Adipose tissue (tissue), 3 donors: ENCODE data around the gene DEPDC5. TPM values are rescaled to one million over a fixed set of nuclear protein-coding genes. Genes with fewer than 3 reads are reported as not detected.
"Not testable (repeated sequence)": the region's sequence is repeated elsewhere in the genome, so short reads cannot be mapped to it uniquely, and the experiment has no call there.

Experiments
- H3K27ac ChIP-seq: one replicate; pipeline ENCODE4 v1.5.1; 2013; ENCODE audit warnings: low read depth, low read length
- WGBS, 3 donors: extraction: QIAGEN DNeasy Blood & Tissue Kit; methylation state at CpG; one replicate each; pipeline ENCODE4 v1.1.7; 2013; 5-methylcytosine and 5-hydroxymethylcytosine counted together
- polyA plus RNA-seq, 3 donors: library from polyadenylated mRNA; stranded (reverse); fragments of 200-250 nt; gene quantifications; one replicate each; pipeline ENCODE4 v1.2.3, GENCODE V29; 2013
- donor health status: healthy with polysubstance abuse.
- donor health status: Bipolar disorder and iron deficiency.
- donor health status: healthy.

The DEPDC5 gene
- polyA plus RNA-seq, 3 donors = 3.5 to 14.4 (median 4.0) TPM

DNA sequence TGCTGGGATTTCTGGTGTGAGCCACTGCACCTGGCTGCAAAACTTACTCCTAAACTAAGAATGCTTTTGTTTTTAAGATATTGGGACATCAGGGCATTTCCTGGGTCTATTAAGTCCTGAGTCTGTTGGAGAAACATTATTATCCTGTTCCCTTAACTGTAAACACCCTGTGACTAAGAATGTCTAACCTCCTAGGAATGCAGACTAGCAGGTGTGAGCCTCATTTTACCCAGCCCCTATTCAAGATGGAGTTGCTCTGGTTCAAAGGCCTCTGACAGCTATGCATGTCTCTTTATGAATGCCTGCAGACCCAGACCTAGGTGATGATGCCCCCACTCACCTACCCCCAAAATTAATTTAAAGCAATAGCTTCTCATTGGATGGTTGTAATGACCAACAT lies 46.2 kb downstream of the DEPDC5 start:
- no peak overlapping the region for H3K27ac ChIP-seq

DNA sequence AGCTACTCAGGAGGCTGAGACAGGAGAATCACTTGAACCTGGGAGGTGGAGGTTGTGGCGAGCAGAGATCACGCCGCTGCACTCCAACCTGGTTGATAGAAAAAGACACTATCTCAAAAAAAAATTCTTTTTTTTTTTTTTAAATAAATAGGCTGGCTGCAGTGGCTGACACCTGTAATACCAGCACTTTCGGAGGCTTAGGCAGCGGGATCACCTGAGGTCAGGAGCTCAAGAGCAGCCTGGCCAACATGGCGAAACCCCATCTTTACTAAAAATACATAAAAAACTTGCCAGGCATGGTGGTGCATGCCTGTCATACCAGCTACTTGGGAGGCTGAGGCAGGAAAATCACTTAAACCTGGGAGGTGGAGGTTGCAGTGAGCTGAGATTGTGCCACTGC lies 47.0 kb downstream of the DEPDC5 start:
- 96 to 100% (median 99%) methylated on average over 6 of the region's 6 CpGs for WGBS, 3 donors
- H3K27ac ChIP-seq = not testable (repeated sequence)

DNA sequence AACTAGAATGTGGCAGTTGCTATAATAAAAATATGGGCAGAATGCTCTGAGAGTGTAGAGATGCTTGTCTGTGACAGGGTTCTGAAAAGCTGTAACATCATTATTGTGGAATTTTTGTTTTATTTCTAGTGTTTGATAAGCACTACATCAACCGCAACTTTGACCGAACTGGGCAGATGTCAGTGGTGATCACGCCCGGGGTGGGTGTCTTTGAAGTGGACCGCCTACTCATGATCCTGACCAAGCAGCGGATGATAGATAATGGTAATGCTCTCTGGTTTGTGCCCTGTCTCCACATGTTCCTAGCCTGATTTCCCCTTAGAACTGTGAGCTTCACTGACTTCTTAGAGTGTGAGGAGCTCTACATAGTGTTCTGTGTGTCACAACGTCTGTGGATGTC lies 48.8 kb downstream of the DEPDC5 start:
- H3K27ac ChIP-seq = no peak overlapping the region
- WGBS, 3 donors = 93 to 98% (median 95%) methylated on average over 7 of the region's 7 CpGs

DNA sequence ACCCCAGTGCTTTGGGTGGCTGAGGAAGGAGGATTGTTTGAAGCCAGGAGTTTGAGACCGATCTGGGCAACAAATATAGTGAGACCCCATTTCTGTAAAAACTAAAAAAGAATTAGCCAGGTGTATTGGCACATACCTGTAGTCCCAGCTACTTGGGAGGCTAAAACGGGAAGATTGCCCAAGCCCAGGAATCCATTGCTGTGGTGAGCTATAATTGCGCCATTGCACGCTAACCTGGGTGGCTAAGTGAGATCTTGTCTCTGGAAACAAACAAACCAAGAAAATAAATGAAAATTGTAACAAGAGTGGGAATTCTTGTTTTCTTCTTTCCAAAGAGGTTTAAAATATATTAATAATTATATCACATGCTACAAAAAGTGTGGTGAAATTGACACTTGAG lies 52.9 kb downstream of the DEPDC5 start:
- H3K27ac ChIP-seq = no peak overlapping the region
- WGBS, 3 donors = 81 to 97% (median 83%) methylated on average over 4 of the region's 4 CpGs

DNA sequence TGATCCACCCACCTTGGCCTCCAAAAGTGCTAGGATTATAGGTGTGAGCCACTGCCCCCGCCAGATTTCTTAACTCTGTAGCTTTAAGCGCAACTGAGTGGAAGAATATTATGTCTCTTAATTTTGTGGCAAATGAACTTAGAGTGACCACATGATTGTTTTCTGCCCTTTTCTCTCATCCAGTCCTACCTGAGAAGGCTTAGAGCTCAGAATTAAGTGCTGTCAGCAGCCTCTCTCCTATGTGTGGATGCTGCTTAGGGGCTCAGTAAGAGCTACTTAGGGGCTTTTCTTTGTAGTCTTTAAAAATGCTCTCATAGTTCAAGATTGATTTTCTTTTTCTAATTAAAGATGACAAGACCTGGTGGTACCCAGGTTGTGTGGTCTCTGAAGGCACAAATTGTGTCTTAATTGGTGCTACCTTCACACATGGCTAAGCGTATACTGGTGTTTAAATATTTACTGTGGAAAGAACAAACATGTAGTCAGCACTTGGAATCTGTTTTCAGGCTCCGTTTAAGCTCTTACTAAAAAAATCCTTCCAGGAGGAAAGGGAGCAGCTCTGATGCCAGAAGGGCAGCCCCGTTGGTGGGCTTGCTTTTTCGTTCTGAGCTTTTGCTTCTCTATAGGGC lies 59.3 kb downstream of the DEPDC5 start:
- WGBS, 3 donors = 57 to 93% (median 92%) methylated on average over 6 of the region's 6 CpGs
- no peak overlapping the region for H3K27ac ChIP-seq

DNA sequence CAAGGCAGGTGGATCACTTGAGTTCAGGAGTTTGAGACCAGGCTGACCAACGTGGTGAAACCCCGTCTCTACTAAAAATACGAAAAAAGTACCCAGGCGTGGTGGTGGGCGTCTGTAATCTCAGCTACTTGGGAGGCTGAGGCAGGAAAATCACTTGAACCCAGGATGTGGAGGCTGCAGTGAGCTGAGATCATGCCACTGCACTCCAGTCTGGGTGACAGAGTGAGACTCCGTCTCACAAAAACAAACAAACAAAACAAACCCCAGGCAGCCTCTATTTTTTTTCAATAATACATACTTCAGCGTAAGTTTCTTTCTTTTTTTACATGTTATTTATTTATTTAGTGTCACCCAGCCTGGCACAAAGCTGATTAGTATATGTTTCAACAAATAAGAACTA lies 60.1 kb downstream of the DEPDC5 start:
- WGBS, 3 donors = 89 to 97% (median 96%) methylated on average over 7 of the region's 7 CpGs
- not testable (repeated sequence) for H3K27ac ChIP-seq

DNA sequence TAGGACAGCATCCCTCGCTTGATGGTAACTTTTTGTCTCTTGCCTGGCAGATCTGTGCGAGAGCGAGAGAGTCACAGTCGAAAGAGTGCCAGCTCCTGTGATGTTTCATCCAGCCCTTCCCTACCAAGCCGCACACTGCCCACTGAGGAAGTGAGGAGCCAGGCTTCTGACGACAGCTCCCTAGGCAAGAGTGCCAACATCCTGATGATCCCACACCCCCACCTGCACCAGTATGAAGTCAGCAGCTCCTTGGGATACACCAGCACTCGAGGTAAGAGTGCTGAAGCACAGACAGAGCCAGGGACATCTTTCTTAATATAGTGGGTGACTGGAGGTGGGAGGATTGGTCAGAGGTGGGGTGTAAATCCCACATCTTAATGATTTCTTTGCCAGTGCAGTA lies 61.1 kb downstream of the DEPDC5 start:
- H3K27ac ChIP-seq = no peak overlapping the region
- WGBS, 3 donors = 94 to 96% (median 95%) methylated on average over 7 of the region's 7 CpGs

DNA sequence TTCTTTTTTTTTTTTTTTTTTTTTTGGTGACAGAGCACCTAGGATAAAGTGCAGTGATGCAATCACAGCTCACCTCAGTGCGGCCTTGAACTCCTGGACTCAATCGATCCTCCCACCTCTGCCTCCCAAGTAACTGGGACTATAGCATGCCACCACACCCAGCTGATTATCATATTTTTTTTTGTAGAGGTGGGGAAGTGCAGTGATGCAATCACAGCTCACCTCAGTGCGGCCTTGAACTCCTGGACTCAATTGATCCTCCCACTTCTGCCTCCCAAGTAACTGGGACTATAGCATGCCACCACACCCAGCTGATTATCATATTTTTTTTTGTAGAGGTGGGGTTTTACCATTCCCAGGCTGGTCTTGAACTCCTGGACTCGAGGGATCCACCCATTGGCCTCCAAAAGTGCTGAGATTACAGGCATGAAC lies 61.6 kb downstream of the DEPDC5 start:
- H3K27ac ChIP-seq = not testable (repeated sequence)
- 71 to 96% (median 79%) methylated on average over 4 of the region's 4 CpGs for WGBS, 3 donors

DNA sequence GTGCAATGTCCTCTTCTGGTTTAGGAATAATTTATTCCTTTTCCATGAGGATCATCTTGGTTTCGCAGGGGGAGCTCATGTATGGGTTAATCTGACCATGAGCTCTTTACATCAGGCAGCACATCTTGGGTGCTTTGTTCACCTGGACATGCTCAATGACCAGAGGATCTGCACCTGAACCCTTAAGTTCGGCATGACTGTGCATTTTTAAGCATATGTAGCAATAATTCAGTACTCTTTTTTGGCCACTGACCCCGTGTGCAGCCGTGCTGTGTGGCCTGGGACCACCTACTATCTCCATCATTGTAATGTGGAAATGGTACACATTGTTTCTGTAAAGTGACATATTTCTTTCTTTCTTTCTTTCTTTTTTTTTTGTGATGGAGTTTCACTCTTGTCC lies 62.9 kb downstream of the DEPDC5 start:
- no peak overlapping the region for H3K27ac ChIP-seq
- WGBS, 3 donors = 94 to 96% (median 96%) methylated on average over 4 of the region's 4 CpGs

DNA sequence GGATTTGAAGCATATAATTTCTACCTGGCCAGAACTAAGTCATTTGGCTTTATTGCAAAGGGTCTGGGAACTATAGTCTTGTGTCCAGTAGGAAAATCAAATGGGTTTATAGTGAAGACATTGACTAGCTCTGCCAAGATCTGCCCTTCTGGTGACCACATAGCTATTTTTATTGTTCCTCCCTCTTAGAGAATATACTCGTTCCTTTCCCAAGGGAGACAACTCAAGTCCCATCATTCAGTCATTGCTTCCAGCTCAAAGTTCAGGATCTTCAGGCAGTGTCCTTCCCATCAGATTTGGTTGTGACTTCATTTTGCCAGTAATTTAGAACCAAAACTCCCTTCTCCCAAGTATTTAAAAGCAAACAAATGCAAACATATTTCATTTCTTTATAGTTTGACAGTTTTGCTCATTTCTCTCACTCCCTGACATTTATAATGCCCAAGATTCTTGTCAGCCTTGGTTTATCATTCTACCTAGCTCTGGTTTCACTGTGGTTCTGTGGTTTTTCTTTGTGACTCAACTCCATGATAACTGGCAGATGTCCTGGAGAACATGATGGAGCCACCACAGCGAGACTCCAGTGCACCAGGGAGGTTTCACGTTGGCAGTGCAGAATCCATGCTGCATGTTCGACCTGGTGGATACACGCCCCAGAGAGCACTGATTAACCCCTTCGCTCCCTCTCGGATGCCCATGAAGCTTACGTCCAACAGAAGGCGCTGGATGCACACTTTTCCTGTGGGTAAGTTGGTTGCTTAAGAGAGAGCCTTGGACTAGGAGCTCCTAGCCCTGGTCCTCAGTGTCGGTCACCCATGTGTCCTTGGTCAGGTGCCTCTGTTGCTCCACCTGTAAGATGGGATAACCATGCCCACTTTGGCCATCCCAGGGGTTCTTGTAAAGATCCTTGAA lies 64.9 kb downstream of the DEPDC5 start:
- no peak overlapping the region for H3K27ac ChIP-seq
- WGBS, 3 donors = 83 to 85% (median 85%) methylated on average over 10 of the region's 10 CpGs

DNA sequence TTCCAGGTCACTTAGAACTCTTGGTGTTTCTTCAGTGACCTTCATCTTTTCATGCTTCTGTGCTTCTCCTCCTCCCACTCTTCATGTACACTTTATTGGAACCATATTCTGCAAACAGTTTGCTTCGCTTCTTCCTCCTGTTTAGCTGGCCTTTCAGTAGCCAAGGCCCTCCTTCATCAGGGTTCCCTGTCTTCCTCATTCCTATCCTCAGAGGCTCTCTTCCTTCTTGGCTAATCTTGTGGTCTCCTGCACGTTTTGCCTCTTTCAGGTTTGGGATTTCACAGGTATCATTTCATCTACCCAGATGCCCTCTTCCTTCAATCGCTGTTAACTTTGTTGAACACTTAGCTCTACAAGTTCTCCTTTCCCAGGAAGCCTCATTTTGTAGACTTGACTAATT lies 66.8 kb downstream of the DEPDC5 start:
- 72 to 82% (median 79%) methylated on average over 3 of the region's 3 CpGs for WGBS, 3 donors
- H3K27ac ChIP-seq = no peak overlapping the region

DNA sequence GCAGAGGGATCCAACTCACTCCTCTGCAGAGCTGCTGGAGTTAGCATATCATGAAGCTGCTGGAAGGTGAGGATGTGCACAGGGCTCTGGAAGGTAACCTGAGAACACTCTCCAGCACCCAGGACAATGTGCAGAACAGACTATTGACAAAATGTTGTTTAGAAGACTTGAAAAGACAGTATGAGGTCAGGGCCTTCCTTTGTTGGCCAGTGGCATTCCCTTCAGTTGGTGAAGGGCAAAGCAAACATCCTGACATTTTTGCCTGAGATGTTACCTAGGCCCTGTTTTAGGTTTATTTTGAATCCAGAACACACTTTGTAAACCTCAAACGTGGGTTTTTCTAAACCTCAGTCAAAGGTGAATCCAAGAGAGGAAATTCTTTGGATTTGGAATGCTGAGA lies 67.8 kb downstream of the DEPDC5 start:
- WGBS, 3 donors = 52 to 83% (median 78%) methylated on average over 1 of the region's 1 CpG
- no peak overlapping the region for H3K27ac ChIP-seq

DNA sequence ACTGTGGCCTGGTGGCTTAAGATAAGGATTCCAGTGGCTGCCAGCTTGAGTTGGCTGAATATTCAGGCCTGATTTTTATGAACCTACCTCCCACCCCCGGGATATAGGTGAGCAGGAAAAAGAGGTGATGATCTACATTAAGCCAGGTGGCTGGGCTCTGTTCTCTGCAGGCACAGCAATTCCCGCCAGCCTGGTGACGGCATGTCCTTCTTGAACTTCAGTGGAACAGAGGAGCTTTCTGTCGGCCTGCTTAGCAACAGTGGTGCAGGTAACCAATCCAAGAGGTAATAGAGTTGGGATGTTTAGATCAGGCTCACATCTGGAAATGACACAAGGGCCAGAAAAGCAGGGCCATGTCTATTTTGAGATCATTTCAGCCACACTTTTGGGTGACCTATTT lies 68.7 kb downstream of the DEPDC5 start:
- 86 to 96% (median 93%) methylated on average over 4 of the region's 4 CpGs for WGBS, 3 donors
- H3K27ac ChIP-seq = no peak overlapping the region

DNA sequence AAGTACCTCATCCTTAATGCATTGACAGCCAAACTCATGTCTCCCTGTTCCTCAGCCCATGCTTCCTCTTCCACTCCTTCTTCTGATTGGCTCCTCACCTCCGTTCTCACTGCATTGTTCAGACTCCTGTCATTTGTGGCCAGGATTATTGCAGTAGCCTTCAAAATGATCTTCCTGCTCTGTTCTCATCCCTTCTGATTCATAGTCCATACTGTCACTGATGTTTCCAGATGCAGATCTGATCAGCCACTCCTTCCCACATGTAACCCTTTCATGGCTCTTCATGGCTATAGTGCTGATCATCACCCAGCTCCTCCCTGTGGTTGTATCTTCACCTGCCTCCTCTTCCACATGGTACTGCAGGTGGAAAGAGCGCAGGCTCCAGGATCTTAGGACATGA lies 71.7 kb downstream of the DEPDC5 start:
- 85 to 92% (median 86%) methylated on average over 2 of the region's 2 CpGs for WGBS, 3 donors
- no peak overlapping the region for H3K27ac ChIP-seq

DNA sequence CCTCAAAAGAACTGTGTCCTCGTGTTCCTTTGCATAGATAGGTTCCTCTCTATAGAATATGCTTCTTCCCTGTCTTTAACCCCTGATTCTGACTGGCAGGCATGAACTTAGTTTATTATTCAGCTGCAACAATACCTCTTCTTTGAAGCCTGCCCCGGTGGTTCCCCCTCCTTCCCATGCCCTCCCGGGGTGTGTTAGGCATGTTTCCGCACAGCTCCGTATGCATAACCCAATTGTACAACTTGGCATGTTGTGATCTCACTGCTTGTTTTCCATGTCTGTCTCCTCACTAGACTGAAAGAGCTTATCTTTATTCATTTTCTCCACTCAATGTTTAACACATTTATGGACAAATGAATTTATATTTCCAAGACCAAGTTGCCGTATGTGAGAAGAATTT lies 72.6 kb downstream of the DEPDC5 start:
- no peak overlapping the region for H3K27ac ChIP-seq
- WGBS, 3 donors = 83 to 90% (median 89%) methylated on average over 6 of the region's 6 CpGs

DNA sequence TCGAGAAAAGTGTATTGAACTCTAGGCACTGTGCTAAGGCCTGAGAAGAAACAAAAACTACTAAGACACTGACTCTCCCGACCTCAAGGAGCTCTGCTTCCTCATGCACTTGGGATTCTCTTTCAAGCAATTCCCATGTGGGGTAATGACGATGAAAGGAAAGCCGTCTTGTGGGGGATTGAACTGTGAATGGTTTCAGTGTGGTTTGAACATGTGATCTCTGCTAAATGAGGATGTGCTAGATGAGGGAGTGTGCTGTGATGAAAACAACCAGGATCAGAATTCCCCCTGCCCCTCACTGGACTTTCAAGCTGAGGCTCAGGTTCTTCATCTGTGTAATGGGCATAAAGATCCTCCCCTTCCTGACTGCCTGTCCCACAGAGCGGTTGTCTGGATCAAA lies 74.9 kb downstream of the DEPDC5 start:
- 80 to 86% (median 84%) methylated on average over 5 of the region's 5 CpGs for WGBS, 3 donors
- no peak overlapping the region for H3K27ac ChIP-seq

DNA sequence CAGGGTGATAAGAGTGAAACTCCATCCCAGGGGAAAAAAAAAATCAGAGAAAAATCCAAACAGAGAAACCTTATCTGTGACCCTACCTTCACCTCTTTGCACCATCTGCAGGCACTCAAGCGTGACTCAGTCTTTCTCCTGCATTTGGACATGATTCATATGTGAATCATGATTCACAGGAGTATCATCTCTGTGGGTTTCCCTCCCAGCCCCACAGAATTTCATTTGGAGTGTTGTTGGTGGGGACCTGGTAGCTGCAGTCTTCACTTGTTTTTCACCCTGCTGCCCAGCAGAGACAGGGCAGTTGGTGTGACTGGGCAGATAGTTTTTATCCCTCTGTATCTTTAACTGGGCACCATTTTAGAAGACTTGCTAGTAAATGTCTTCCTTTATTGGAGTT lies 75.7 kb downstream of the DEPDC5 start:
- WGBS, 3 donors = 50 to 60% (median 55%) methylated on average over 1 of the region's 1 CpG
- no peak overlapping the region for H3K27ac ChIP-seq

DNA sequence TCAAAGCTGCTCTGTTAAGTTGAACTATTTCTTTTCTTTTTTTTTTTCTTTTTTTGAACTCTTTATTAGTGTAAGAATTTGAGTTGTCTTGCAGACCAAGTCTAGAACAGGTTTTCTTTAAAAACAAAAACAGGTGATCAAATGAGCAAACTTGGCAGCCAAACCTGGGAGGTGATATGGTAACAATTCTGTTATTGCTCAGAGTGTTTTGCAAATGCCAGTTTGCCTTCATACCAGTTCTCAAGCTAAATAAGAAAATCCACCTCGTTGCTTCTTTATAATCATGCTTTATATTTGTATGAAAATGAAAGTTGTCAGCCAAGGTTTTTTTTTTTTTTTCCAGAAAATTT lies 76.9 kb downstream of the DEPDC5 start:
- no peak overlapping the region for H3K27ac ChIP-seq
- 40 to 76% (median 59%) methylated on average over 1 of the region's 1 CpG for WGBS, 3 donors

DNA sequence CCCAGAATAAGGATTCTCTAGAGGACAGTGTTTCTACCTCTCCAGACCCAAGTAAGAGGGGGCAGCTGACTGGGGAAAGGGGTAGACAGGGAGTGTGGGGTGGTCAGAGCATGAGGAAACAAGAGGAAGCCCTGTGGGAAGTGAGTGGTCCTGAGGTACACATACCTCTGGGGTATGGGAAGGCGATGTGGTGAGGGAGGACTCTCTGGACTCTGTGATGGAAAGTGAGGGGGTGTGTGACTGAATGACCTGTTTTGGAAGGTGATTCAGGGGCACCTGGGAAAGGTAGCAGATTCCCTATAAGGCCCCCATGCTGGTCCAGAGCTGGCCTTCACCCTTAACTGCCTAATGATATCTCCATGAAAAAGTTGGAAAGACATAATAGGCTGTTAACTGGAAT lies 80.1 kb downstream of the DEPDC5 start:
- 95 to 97% (median 96%) methylated on average over 1 of the region's 1 CpG for WGBS, 3 donors
- H3K27ac ChIP-seq = no peak overlapping the region

DNA sequence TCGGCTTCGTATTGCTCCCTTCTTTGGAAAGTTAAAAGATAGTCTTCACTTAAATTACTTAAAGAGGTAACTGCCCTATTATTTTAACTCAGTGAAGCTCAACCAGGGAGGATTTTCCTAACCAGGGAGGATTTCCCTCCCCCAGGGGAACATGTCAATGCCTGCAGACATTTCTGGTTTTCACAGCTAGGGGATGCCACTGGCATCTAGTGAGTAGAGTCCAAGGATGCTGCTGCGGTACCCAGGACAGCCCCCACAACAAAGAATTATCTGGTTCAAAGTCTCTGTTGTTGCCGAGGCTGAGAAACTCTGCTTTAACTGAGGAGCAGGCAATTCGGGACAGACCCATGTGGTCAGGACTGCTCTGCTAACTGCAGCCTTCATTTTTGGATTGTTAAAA lies 82.2 kb downstream of the DEPDC5 start:
- WGBS, 3 donors = 90 to 93% (median 92%) methylated on average over 5 of the region's 5 CpGs
- H3K27ac ChIP-seq = no peak overlapping the region
